GM04503 (cell line): Measurements from ENCODE around the gene COTL1.
A peak's percentile ranks its signal among the peaks of the same experiment; 100 is the strongest.

Experiments
- DNase-seq: peaks from one replicate; pipeline ENCODE4 v3.0.0-alpha.2; 2012; ENCODE audit warnings: low read depth

The COTL1 gene

GRCh38 chr16:84548971-84549844 lies 68.7 kb downstream of the COTL1 start:
- DNase-seq, result no peak

- DNase-seq, result no peak
These were observed 69.4 kb downstream of the COTL1 start for GRCh38 chr16:84548508-84548907.

GRCh38 chr16:84547546-84548061 lies 70.3 kb downstream of the COTL1 start:
- no peak for DNase-seq

GRCh38 chr16:84546669-84547545 lies 71.0 kb downstream of the COTL1 start:
- no peak for DNase-seq

- DNase-seq, result no peak
These were observed 72.7 kb downstream of the COTL1 start for GRCh38 chr16:84545114-84545737.

- no peak for DNase-seq
These were observed 73.7 kb downstream of the COTL1 start for GRCh38 chr16:84544031-84544773.

- DNase-seq, result no peak
These were observed 74.6 kb downstream of the COTL1 start for GRCh38 chr16:84543253-84543652.

GRCh38 chr16:84541999-84542817 lies 75.7 kb downstream of the COTL1 start:
- no peak for DNase-seq

GRCh38 chr16:84540194-84540593 lies 77.7 kb downstream of the COTL1 start:
- no peak for DNase-seq

GRCh38 chr16:84538222-84538840 lies 79.5 kb downstream of the COTL1 start:
- no peak for DNase-seq

GRCh38 chr16:84537491-84538151 lies 80.3 kb downstream of the COTL1 start:
- DNase-seq, result no peak

GRCh38 chr16:84535851-84536250 lies 82.0 kb downstream of the COTL1 start:
- no peak for DNase-seq

- no peak for DNase-seq
These were observed 82.5 kb downstream of the COTL1 start for GRCh38 chr16:84535408-84535807.

- DNase-seq, result no peak
These were observed 83.1 kb downstream of the COTL1 start for GRCh38 chr16:84534815-84535214.

- DNase-seq, result no peak
These were observed 84.9 kb downstream of the COTL1 start for GRCh38 chr16:84532855-84533486.

GRCh38 chr16:84532291-84532724 lies 85.6 kb downstream of the COTL1 start:
- peak; percentile 99 for DNase-seq

GRCh38 chr16:84531671-84532111 lies 86.2 kb downstream of the COTL1 start:
- no peak for DNase-seq

GRCh38 chr16:84530590-84530989 lies 87.3 kb downstream of the COTL1 start:
- DNase-seq, result no peak

GRCh38 chr16:84529607-84530006 lies 88.3 kb downstream of the COTL1 start:
- no peak for DNase-seq
